K562 (cell line): ENCODE measurements around the gene MSL2.

Experiments used
- COPS2 ChIP-seq: fragments of 450-650 bp; conservative IDR thresholded peaks from 2 replicates; pipeline ENCODE4 v1.6.1; 2016; ENCODE audit warnings: mild to moderate bottlenecking, moderate library complexity
- CTCF ChIP-seq, 3 experiments: IDR thresholded peaks in 2 of 3; conservative IDR thresholded peaks in 1 of 3; 2 replicates each; pipeline ENCODE4 v1.5.1; 2011 to 2012; ENCODE audit warnings: low read length in 3 of 3, mild to moderate bottlenecking in 3 of 3, control low read depth in 2 of 3, improper control_type of control experiment in 1 of 3, inconsistent platforms in 1 of 3, low read depth in 1 of 3, mixed read lengths in 1 of 3, moderate library complexity in 1 of 3; ENCODE audit not compliant: insufficient read depth in 2 of 3
- POLR2A ChIP-seq: fragments of 450-650 bp; conservative IDR thresholded peaks from 2 replicates; pipeline ENCODE4 v1.6.1; 2016
- SMC3 ChIP-seq: conservative IDR thresholded peaks from 2 replicates; pipeline ENCODE4 v1.6.1; 2011; ENCODE audit warnings: low read depth, low read length, improper control_type of control experiment; ENCODE audit not compliant: insufficient read depth
- TF ChIP-seq, protein P1 (sequence below): IDR thresholded peaks from 2 replicates; pipeline ENCODE4 v1.6.1; 2016; ENCODE audit warnings: missing genetic modification characterization, missing compliant biosample characterization

DNA sequence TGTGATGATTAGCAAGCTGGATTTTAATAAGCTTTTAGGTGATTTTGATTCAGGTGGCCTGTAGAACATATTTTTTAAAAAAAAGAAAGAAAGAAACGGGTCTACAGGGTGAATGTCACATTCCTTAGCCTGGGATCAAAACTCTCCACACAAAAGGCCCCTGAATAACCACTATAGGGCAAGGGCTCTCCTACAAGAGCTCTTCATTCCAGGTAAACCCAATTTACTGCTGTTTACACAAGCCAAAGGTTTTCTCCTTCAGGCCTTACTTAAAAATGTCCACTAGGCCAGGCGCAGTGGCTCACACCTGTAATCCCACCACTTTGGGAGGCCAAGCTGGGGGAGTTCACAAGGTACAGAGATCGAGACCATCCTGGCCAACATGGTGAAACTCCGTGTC is 8.3 kb downstream of the MSL2 start:
- TF ChIP-seq CTCF (IDR thresholded peaks at IDR 0.05 in 2 of 3, conservative IDR thresholded peaks at IDR 0.05 in 1 of 3; ENCODE audit: insufficient read depth in 2 of 3, low read depth in 1 of 3, low read length in 3 of 3) (no peak), POLR2A (no peak), SMC3 (no peak), COPS2 (no peak)
- TF ChIP-seq, protein P1, sequence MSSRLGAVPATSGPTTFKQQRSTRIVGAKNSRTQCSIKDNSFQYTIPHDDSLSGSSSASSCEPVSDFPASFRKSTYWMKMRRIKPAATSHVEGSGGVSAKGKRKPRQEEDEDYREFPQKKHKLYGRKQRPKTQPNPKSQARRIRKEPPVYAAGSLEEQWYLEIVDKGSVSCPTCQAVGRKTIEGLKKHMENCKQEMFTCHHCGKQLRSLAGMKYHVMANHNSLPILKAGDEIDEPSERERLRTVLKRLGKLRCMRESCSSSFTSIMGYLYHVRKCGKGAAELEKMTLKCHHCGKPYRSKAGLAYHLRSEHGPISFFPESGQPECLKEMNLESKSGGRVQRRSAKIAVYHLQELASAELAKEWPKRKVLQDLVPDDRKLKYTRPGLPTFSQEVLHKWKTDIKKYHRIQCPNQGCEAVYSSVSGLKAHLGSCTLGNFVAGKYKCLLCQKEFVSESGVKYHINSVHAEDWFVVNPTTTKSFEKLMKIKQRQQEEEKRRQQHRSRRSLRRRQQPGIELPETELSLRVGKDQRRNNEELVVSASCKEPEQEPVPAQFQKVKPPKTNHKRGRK (tag) = no peak
